NCI-H128 (cell line): Measurements from ENCODE around the gene TFDP1.

Experiments used
- DNase-seq: peaks from one replicate; lab custom pipeline; 2025; ENCODE audit not compliant: unreplicated experiment; lab: John Stamatoyannopoulos, UW

The TFDP1 gene, protein sequence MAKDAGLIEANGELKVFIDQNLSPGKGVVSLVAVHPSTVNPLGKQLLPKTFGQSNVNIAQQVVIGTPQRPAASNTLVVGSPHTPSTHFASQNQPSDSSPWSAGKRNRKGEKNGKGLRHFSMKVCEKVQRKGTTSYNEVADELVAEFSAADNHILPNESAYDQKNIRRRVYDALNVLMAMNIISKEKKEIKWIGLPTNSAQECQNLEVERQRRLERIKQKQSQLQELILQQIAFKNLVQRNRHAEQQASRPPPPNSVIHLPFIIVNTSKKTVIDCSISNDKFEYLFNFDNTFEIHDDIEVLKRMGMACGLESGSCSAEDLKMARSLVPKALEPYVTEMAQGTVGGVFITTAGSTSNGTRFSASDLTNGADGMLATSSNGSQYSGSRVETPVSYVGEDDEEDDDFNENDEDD

DNA sequence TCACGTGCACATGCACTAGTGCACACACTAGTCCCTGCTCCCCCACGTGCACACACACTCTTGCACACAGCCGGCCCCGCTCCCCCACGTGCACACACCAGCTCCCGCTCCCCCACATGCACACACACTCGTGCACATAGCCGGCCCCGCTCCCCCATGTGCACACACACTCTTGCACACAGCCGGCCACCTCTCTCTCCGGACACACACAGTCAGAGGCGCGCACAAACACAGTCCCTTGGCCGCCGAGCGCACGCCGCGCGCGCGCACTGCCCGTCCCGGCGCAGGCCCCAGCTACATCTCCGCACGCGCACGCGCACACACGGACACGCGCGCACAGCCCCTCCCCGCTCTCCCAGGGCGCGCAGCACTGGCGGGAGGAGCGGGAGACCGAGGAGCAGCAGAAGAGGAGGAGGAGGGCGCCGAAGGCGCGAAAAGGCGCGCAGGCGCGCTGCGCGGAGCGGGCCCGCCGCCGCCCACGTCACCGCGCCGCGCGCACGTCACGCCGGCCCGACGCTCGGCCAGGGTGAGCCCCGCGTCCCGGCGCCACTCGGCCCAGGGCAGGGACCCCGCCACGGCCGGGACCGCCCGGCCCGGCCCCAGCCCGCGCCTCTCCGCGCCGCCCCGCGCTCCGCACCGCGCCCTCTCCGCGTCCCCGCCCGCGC lies at the start of gene TFDP1:
Gene TFDP1, plus strand, starts transcription at position 549 of the 665 bp plus-strand sequence. CDS start 1,085 bp downstream, outside the sequence.
- peak; percentile 43 for DNase-seq

DNA sequence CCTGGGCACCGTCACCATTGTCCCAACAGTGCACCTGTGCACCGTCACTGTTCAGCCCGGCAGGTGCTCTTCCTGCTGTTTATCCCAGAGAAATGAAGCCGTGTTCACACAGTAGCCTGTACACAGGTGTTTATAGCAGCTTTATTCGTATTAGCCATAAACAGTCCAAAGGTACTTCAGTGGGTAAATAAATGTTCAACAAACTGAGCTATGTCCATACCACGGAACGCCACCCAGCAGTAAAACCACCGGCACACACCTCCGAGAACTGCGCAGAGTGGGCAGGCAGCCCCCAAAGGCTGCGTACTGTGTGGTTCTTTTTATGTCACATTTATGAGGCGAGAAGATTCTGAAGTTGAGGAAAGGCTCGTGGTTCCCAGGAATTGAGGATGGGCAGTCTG lies 49.2 kb upstream of the TFDP1 start:
- no peak for DNase-seq

DNA sequence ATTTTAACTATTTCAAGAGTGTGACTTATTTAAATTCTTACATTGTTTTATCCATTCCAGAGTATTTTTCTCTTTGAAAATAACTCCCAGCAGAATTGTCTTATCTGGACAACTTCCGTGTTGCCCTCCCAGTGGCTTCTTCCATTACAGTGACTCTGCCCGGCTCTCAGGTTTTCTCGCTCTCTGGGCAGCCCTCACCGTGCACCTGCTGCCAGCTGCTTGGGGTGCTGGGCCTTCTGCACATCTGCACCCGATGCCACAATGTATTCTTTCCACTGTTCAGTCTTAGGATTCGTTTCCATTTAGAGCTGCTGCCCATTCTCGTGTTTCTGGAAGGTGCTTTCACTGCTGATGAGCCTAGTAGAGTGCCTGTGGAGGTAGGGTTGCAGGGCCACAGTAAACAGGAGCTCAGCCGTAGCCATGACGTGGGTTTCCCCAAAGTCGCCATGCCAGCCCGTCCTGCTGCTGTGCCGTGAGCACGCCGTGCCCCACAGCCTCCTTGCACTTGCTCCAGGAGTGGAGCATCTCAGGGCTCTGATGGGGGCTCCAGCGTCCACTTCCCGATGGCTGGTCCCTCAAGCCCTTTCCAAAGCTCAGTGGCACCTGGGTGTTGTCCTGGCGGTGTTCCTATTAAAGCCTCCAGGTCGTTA lies 48.0 kb upstream of the TFDP1 start:
- no peak for DNase-seq

DNA sequence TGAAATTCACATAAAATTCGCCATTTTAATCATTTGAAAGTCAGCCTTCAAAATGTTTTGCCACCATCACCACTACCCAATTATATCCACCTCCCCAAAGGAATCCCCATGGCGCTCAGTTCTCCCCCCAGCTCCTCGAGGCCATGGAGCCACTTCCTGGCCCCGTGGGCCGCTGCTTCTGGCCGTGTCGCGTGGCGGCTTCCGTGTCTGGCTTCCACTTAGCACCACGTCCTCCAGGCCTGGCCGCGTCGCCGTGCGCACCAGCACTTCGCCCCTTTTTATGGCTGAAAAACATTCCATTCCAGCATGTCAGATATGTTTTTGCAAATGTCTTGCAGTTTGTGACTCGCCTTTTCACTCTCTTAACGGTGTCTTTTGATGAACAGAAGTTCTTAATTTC lies 47.3 kb upstream of the TFDP1 start:
- no peak for DNase-seq

DNA sequence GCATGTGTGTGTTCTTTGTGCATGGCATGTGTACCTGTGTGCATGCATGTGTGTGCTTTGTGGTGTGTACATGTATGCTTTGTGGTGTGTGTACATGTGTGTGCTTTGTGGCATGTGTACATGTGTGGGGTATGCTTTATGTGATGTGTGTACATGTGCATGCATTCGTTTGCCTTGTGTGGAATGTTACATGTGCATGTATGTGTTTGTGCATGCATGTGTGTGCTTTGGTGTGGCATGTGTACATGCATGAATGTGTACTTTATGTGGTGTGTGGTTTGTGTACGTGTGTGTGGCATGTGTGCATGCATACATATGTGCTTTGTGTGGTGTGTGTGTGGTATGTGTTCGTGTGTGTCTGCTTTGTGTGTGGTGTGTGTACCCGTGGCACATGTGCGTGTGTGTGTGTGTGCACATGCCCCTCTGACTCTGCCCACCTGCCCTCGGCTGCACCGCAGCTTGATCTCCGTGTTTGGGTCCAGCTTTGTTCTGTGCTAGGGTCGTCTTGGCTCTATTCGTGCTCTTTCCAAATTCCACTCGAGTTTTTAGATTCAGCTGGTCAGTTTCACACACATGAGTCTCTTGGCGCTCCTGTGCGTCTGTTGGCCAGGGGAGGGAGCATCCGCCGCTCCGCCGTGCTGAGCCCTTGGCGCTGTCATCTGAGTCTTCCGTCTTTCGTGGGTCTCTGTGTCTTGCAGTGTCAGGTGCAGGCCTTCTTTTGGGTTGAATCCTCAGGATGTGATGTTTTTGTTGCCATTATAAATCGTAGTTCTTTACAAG lies 46.5 kb upstream of the TFDP1 start:
- no peak for DNase-seq

DNA sequence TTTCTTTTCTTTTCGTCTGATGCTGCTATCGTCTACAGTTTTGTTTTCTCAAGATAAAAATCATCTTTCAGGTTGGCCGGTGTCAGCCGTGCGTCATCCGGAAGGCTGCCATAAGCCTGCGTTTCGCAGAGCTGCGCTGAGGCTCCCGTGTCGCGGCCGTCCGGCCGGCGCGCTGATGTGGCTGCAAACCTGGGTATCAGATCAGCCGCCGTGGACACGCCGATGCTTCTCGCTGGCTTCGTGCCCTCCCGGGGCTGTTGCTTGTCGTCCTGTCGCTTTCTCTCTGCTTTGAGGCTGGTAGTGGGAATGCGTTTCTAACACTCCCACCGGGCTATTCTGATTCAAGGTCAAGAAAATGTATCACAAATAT lies 45.9 kb upstream of the TFDP1 start:
- DNase-seq, result no peak

DNA sequence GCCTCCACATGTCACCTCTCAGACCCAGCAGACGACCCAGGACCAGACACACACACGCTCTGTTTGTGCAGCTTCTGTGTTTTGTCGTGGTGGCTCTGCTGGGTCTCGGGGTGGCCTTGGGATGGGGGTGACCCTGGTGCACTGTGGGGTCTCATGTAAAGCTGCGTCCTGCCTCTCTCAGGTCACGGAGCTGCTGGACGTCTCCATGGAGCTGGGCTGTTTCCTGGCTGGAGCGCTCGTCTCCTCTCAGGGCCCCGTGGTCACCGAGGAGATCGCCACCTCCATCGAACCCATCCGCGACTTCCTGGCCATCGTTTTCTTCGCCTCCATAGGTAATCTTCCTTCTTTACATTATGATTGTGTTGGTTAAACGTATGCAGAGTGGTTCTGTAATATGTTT lies 45.4 kb upstream of the TFDP1 start:
- no peak for DNase-seq

DNA sequence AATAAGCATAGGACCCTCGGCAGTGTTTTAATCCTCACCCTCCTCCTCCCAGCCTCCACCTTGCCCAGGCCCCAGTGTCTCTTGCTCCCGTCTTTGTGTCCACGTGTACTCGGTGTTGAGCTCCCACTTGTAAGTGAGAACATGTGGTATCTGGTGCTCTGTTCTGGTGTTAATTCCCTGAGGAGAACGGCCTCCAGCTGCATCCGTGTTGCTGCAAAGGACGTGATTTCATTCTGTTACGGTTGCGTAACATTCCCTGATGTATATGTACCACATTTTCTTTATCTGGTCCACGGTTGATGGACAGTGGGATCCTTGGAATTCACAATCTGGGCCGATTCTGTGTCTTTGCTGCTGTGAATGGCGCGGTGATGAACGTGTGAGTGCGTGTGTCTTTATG lies 44.7 kb upstream of the TFDP1 start:
- no peak for DNase-seq

DNA sequence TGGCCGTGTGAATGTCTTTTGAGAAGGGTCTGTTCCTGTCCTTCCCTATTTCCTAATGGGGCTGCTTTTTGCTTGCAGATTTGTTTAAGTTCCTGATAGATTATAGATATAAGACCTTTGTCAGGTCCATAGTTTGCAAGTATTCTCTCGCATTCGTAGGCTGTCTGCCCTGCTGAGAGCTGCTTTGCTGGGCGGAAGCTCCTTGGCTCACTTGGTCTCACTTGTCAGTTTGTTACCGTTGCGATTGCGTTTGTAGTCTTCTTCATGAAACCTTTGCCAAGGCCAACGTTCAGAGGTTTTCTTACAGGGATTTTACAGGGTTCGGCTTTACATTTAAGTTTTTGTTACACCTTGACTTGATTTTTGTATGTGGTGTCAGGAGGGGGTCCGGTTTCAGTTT lies 44.0 kb upstream of the TFDP1 start:
- no peak for DNase-seq

DNA sequence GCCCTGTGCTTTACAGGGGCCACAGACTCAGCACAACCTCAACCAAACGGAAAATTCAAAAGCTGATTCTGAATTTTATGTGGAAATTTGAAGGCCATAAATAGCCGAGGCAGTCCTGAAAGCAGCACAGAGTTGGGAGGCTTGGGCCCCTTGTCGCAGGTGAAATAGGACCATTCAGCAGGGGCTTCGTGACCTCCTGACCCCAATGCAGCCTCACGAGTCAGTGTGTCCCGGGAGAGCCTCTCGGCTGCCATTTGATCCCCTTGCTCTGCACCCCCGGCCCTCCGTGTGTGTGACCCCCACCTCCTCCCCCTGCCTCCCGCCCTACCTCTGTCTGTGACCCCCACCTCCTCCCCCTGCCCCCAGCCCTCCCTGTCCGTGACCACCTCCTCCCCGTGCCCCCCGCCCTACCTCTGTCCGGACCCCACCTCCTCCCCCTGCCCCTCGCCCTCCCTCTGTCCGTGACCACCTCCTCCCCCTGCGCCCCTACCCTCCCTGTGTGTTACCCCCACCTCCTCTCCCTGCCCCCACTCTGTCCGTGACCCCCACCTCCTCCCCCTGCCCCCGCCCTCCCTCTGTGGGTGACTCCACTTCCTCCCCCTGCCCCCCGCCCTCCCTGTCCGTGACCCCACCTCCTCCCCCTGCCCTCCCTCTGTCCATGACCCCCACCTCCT lies 41.7 kb upstream of the TFDP1 start:
- DNase-seq, result no peak

DNA sequence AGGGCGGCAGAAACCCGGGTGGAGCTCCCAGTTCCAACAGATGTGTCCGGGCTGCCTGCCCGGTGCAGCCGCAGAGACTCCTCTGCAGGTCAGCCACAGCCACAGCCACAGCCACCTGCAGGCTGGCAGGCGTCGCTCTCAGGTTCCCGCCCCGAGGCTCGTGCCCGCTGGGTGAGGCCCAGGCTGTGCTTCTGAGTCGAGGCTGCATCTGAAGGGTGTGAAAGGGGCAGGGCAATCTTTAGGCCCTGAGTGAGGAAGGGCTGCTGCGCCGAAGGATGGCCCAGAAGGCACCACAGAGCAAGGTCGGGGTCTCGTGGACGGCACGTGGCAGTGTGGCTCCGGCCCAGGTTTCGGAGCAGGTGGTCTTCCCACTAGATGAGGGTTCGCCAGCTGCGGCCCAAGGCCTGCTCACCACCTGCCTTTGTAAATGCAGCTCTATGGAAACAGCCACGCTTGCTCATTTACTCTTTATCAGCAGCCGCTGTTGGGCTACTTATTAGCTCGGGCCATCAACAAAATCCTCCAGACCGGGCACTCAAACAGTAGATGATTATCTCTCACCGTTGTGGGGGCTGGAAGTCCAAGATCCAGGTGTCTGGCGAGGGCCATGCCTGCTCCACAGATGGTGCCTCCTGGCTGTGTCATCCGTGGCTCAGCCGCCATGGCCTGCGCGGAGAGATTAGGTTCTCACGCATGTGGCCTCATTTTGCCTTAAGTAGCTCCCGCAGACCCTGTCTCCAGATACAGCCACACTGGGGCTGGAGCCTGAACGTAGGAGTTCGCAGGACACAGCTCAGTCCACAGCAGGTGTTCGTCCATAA lies 40.3 kb upstream of the TFDP1 start:
- DNase-seq, result no peak

DNA sequence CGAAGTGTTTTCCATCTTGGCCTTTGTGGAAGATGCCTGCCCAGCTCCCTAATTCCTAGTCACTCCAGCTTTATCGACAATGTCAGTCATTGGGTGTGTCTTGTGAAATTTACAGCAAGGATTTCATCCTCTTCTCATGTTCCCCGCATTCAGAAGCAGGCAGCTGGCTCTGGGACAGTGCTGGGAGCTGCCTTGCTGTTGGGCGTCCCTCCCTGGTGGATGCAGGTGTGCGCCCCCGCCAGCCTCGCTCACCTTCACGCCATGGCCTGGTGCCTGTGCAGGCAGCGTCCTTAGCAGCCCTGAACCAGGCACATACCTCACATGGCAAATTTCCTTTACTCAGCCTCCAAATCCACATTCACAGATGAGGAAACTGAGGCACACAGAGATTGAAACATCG lies 39.7 kb upstream of the TFDP1 start:
- DNase-seq, result no peak

DNA sequence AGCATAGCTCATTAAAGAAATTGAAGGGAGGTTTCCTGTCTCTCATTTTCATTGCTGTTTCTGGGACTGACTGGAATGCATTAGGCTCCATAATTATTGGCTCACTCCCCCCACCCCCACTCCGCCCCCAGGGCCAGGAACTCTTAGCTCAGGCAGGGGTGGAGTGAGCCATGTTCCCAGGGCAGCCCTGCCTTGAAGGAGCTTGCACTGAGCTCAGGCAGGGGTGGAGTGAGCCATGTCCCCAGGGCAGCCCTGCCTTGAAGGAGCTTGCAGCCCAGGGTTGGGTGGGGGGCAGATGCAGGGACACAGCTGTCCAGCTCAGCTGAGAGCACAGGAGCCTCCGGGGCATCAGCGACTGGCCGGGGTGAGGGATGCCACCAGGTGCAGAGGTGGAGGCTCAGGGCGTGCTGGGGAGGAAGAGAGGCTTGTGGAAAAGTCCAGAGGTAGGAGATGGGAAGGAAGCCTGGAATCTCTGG lies 39.1 kb upstream of the TFDP1 start:
- DNase-seq, result no peak

DNA sequence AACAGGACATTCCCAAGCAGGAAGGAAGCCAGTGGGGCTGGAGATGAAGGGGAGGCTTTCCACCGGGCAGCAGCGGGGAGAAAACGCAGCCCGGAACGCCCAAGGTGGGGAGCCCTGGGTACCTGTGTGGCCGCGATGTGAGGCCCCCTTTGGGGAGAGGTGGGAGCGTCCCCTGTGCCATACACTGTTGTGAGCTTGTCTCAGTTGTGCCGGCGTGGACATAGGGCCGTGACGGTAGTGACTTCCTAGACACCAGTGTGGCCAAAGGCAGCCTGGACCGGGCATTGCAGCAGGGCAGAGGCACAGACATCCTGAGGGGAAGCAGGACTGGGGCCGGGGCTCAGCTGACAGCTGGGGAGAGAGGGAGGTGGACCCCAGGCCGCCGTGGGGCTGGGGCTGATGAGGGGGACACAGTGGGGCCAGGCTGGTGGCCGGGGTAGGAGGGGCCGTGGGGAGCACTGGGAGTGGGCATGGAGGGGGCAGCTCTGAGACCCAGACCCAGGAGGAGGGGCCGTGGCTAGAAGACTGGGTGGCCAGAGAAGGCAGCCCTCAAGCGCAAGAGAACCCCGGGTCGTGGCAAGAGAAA lies 38.5 kb upstream of the TFDP1 start:
- DNase-seq, result no peak

DNA sequence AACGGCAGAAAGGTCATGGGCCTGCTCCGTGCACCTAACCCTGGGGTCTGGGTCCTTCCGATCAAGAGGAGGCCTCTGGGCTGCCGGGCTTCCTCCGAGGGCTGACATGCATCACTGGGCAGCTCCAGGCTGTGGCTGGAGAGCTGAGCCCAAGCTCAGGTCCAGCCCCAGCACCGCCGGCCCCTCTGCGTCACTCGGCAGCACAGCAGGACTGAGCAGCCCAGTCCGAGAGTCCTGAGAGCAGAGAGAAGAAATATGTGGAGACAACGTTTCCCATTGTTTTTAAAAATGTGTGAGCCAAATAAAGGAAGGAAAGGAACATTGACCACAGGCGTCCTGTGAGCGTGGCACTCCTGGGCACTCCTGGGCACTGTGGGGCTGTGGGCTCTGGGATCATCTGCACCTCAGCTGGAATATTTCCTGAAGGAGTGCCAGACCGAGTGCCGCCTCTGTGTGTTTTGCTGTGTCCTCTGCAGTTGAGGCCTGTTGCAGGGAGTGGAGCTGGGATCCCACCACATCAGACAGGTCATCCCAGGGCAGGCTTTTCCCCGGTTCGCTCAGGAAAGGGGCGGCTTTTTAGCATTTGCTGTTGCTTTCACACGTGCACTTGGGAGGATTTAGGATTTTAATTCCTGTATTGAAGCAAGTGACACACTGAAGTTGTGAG lies 37.8 kb upstream of the TFDP1 start:
- no peak for DNase-seq

DNA sequence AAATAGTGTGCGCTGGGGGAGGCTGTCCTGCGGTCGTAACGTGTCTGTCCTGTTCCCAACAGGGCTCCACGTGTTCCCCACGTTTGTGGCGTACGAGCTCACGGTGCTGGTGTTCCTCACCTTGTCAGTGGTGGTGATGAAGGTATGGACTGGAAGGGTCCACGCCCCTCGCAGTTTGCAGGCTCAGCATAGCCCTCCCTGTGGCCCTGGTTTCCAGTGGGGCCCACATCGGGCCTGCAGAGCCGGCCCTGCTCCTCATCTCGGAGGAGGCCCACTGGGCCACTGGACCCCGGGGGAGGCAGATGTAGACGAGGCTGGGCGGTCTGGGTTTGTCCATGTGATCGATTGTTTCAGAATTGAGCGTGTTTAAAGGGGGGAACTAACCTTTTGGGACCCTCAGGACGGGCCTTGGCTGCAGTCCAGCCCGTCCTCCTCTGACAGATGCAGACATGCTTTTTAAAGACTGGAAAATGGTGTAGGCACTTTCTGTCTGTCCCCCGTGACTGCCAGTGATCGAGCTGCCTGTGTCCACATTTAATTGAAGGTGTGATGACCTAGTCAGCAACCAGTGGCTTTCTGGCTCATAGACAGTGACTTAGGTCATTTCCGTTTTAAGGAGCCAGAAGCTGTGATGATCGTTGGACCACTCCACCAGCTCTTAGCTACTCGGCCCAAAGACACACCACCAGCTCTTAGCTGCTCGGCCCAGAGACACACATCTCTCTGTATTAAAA lies 37.1 kb upstream of the TFDP1 start:
- no peak for DNase-seq

DNA sequence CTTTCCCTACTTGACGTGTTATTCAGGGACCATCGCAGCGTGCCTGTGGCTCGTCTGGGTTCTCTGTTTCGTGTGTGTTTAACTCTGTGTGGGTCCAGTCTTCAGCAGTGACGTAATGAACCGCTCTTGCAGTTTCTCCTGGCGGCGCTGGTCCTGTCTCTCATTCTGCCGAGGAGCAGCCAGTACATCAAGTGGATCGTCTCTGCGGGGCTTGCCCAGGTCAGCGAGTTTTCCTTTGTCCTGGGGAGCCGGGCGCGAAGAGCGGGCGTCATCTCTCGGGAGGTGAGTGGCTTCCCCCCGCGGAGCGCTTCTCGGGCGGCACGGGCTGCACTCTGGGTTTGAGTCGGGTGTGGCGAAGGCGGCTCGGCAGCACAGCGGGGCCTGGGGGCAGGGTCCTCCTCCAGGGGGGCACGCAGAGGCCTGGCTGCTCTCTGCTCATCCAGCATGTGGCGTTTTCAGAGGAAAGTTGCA lies 36.3 kb upstream of the TFDP1 start:
- peak; percentile 22 for DNase-seq
